Endometrium (tissue), 2 donors: Measurements from ENCODE around the gene BRCA1.
"Not testable (repeated sequence)": the region's sequence is repeated elsewhere in the genome, so short reads cannot be mapped to it uniquely, and the experiment has no call there.

ENCODE experiments used
- FAIRE-seq: peaks from 2 replicates; lab custom pipeline; 2012; peaks lifted over from hg19 to GRCh38; lab: Jason Lieb, UNC
- donor health status: control.
- donor health status: control.

The BRCA1 gene

DNA sequence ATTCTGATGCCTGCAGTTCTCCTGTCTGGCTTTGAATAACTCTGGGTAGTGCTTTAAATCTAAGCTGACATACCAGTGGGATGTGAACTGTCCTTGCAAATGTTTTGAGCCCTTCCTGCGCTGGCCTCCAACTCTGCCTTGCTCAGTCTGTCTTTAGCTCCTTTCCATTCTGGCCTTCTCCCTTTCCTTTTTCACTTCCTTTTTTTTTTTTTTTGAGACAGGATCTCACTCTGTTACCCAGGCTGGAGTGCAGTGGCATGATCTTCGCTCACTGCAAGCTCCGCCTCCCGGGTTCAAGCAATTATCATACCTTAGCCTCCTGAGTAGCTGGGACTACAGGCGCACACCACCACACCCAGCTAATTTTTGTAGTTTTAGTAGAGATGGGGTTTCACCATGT is 8.3 kb upstream of the BRCA1 start:
- not testable (repeated sequence) for FAIRE-seq

DNA sequence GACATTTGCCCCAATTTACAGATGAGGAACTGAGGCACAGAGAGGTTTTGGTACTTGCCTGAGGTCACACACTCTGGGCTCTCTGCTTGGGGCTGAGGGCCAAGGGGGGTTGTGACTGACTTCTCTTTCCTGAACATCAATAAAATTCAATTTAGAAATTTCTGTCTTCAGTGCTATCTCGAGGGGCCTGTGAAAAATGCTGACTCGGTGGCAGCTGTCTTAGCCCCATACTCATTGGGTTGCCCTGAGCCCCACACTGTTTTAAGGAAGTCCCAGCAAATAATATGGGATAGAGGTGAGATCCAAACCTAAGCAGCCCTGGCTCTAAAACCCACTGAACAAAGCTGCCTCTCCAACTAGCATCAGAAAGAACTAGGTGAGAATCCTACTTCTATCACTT is 7.0 kb upstream of the BRCA1 start:
- no peak for FAIRE-seq

- no peak for FAIRE-seq
Observed at GRCh38 chr17:43129671-43130010, 4.5 kb upstream of the BRCA1 start.

DNA sequence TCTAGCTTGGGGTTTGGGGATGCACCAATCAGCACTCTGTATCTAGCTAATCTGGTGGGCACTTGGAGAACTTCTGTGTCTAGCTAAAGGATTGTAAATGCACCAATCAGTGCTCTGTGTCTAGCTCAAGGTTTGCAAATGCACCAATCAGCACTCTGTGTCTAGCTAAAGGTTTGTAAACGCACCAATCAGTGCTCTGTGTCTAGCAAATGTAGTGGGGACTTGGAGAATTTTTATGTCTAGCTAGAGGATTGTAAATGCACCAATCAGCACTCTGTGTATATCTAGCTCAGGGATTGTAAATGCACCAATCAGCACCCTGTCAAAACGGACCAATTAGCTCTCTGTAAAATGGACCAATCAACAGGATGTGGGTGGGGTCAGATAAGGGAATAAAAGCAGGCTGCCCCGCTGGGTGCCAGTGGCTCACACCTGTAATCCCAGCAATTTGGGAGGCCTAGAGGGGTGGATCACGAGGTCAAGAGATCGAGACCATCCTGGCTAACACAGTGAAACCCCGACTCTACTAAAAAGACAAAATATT is 2.2 kb upstream of the BRCA1 start:
- FAIRE-seq: not testable (repeated sequence)

DNA sequence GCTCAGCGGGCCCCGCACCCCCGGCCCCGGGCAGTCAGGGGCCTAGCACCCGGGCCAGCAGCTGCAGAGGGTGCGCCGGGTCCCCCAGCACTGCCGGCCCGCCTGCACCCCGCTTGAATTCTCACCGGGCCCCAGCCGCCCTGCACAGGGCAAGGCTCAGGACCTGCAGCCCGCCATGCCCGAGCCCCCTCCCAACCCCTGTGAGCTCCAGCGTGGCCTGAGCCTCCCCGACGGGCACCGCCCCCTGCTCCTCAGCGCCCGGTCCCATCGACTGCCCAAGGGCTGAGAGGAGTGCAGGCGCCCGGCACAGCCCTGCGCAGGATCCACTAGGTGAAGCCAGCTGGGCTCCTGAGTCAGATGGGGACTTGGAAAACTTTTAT is 1.7 kb upstream of the BRCA1 start:
- FAIRE-seq: no peak

DNA sequence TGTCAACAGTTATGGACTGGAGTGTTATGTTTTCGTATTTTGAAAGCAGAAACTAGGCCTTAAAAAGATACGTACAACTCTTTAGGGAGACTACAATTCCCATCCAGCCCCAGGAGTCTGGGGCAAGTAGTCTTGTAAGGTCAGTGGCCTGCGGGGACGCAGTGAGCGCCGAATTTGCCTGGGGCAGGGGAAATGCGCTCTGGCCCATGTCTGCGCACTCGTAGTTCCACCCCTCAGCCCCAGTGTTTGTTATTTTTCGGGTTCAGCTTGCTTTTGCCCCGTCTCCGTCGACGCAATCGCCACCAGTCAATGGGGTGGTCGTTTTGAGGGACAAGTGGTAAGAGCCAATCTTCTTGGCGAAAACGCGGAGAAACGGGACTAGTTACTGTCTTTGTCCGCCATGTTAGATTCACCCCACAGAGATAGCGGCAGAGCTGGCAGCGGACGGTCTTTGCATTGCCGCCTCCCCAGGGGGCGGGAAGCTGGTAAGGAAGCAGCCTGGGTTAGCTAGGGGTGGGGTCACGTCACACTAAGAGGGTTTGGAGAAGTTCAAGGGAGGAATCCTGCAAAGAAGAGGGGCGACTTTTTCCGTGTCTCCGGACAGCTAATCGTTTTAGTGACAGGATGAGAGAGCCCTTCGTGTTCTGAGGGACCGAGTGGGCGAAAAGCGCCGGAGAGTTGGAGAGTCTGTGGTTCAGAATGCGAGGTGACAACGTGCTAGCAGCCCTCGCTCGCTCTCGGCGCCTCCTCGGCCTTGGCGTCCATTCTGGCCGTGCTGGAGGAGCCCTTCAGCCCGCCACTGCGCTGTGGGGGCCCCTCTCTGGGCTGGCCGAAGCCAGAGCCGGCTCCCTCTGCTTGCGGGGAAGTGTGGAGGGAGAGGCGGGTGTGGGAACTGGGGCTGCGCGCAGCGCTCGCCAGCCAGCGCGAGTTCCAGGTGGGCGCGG is 1.1 kb upstream of the BRCA1 start:
- no peak for FAIRE-seq

- FAIRE-seq: no peak
Observed at GRCh38 chr17:43118679-43119615, 6.2 kb downstream of the BRCA1 start.

DNA sequence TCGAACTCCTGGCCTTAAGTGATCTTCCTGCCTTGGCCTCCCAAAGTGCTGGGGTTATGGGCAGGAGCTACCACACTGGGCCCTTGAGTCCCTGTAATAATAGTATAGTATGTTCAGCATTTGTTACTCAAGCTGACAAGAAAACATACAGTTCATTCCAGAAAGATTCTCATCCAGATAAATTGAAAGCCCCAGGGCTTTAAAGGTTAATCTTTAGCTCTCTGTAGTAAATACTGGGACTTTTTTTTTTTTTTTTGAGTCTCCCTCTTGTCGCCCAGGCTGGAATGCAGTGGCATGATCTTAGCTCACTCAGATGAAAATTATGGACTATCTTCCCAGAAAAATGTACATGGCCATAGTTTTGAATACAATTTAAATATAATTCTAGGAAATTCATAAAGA is 11.0 kb downstream of the BRCA1 start:
- FAIRE-seq: no peak

DNA sequence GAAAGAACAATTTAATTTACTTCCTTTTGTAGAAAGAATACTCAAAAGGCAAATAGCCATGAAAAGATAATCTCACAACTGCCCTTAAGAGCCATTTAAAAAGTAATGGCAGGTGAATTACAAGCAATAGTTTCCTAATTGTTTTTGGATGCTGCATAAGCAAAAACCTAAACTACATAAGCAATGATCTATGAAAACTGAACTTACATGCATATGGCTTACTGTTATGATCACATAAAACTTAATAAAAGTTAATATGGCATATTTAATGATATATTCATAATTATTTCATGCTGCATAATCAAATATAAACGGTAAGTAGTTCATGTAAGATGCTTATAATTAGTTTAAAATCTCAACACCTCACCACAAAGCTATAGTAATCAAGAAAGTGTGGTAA is 18.6 kb downstream of the BRCA1 start:
- no peak for FAIRE-seq

DNA sequence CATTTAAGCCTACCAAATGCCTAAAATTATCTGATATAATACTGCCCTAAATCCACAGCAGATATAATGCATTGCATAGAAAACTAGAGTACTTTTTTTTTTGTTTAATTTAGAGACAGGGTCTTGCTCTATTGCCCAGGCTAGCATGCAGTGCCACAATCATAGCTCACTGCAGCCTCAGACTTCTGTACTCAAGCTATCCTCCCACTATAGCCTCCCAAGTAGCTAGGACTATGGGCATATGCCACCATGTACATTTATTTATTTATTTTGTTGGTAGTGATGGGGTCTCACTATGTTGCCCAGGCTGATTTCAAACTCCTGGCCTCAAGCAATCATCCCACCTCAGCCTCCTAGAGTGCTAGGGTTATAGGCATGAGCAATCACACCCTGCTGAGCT is 20.0 kb downstream of the BRCA1 start:
- FAIRE-seq: no peak

DNA sequence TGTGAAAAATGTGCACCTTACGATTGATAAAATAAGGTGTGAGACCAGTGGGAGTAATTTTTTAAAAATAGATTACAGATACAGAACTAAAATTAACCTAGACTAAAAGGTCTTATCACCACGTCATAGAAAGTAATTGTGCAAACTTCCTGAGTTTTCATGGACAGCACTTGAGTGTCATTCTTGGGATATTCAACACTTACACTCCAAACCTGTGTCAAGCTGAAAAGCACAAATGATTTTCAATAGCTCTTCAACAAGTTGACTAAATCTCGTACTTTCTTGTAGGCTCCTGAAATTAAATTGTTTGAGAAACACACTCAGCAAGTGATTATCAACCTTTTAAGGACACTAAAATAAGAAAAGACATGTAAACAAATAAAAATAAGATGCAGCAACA is 20.5 kb downstream of the BRCA1 start:
- no peak for FAIRE-seq

- FAIRE-seq: not testable (repeated sequence)
Observed at GRCh38 chr17:43095364-43095763, 29.8 kb downstream of the BRCA1 start.

GRCh38 chr17:43094129-43094835 is 30.9 kb downstream of the BRCA1 start:
- FAIRE-seq: no peak

DNA sequence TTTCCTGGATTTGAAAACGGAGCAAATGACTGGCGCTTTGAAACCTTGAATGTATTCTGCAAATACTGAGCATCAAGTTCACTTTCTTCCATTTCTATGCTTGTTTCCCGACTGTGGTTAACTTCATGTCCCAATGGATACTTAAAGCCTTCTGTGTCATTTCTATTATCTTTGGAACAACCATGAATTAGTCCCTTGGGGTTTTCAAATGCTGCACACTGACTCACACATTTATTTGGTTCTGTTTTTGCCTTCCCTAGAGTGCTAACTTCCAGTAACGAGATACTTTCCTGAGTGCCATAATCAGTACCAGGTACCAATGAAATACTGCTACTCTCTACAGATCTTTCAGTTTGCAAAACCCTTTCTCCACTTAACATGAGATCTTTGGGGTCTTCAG is 32.3 kb downstream of the BRCA1 start:
- no peak for FAIRE-seq

DNA sequence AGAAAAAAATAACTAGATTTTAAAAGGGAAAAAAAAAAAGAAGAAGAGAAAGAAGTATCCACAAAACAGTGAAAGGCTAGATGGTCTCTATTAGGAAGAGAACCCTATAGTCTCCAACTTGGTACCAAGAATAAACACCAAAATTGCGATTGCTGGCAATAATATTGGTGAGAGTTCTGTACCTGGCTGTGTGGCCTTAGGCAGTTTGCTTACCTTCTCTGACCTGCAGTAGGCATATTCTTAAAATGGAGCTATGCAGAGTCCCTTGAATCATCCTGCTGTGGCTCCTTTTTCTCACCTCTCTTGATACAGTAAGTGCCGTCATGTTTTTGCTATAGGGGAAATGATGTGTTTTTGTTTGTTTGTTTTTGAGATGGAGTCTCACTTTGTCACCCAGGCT is 35.1 kb downstream of the BRCA1 start:
- no peak for FAIRE-seq

GRCh38 chr17:43085474-43085873 is 39.7 kb downstream of the BRCA1 start:
- no peak for FAIRE-seq

GRCh38 chr17:43079641-43080302 is 45.4 kb downstream of the BRCA1 start:
- FAIRE-seq: no peak

GRCh38 chr17:43074869-43075268 is 50.3 kb downstream of the BRCA1 start:
- no peak for FAIRE-seq

GRCh38 chr17:43070872-43071271 is 54.3 kb downstream of the BRCA1 start:
- no peak for FAIRE-seq

DNA sequence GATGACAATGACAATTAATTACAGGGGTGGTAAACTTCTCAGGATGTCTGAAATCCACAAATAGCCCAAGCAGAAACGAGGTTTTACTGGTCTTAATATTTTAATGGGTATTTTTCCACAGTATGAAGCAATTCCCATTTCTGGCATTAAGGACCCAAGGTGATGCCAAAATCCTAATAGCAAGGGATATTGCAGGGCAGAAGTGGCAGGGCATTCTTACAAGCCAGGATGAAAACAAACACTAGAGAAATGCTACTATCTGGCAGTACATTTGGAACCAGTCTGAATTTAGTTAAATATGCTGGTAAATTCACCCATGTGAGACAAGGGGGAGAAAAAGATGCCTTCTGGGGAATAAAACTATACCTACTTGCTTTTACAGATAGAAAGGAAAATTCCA is 54.9 kb downstream of the BRCA1 start:
- FAIRE-seq: no peak

- no peak for FAIRE-seq
Observed at GRCh38 chr17:43069368-43069898, 55.7 kb downstream of the BRCA1 start.
